ENCODE data around the gene CHSY1.
"Not testable (repeated sequence)": the region's sequence is repeated elsewhere in the genome, so short reads cannot be mapped to it uniquely, and the experiment has no call there.

CHSY1 gene

DNA sequence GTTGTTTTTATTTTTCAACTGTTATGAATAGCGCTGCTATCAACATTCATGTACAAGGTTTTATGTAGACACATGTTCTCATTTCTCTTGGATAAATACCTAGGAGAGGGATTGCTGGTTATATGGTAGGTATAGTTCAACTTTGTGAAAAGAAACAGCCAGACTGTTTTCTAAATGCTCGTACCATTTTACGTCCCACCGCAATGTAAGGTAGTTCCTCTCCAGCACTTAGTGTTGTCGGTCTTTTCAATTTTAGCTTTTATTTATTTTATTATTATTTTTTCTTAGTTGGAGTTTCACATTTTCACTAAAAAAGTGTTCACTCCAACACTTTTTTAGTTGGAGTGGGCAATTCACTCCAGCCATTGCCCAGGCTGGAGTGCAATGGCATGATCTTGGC lies 117.1 kb downstream of the CHSY1 start:
- DNase-seq (ENCODE audit: low read depth in 2 of 2): no peak

DNA sequence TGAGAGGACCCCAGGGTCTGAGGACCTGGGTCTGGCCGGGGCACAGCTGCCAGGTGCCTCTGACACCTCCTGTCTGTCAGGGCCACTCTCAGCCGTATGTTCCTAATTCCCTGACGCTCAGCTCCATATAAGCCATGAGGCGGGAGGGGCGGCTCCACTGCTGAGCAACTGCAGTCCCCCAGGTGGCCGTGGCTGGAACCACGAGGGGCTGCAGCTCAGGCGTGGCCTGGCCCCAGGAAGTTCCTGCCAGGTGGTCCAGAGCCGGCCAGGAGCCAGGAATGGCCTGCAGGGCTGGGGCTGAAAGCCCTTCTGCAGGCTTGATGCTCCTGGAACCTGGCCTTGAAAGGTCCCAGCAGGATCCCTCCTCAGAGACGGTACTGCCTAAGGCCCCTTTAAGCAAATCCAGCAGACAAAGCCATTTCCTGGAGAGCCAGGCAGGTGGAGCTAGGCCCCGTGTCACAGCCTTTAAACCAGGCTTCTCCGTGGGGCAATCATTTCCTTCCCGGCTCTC lies 118.0 kb downstream of the CHSY1 start:
- DNase-seq (ENCODE audit: low read depth in 2 of 2): no peak

DNA sequence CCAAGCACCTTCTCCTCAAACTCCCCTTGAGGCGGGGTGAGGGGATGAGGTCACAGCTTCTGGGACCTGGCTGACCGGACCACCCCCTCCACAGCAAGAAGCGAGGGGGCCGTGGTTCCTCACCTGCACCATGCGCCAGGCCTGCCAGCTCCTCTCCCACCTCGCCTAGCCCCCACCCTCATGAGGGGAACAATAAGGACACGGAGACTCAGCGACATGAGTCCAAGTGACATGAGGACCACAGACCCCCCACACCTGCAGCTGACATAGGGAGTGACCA lies 118.7 kb downstream of the CHSY1 start:
- DNase-seq (ENCODE audit: low read depth in 2 of 2): no peak

DNA sequence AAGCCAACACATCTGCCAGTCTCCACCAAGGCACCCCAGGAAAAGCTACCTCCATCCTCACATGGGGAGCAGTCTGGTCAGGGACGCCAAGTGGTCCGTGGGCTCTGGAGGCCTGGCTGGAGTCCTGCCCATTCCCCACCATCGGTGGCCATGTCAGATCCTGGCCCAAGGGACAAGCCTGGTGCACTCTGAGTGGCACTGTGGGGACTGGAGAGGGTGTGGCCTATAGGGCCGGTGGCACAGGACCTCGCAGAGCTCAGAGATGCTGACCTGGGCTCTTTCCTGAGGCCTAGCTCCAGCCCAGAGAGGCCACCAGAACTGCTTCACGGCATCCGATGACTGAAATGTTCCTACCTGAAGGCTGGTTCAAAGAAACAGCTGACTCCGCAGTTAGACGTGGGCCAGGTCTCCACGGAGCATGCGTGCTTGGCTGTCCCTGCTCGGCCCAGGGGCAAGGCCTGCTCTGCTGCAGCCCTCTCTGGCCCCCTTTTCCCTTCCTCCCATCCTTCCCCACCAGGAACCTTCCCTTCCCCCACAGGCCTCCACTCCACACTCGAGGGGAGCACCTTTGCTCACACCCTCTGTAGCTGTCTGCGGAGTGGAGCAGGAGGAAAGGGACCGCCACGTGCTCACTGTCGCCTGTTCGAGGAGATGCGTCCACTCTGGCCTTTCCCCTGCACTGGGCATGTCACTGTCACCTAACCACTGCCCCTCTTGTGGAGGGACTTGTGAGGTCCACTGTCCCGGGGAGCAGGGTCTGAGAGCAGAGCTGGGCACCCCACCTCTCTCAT lies 119.3 kb downstream of the CHSY1 start:
- DNase-seq (ENCODE audit: low read depth in 2 of 2): no peak

DNA sequence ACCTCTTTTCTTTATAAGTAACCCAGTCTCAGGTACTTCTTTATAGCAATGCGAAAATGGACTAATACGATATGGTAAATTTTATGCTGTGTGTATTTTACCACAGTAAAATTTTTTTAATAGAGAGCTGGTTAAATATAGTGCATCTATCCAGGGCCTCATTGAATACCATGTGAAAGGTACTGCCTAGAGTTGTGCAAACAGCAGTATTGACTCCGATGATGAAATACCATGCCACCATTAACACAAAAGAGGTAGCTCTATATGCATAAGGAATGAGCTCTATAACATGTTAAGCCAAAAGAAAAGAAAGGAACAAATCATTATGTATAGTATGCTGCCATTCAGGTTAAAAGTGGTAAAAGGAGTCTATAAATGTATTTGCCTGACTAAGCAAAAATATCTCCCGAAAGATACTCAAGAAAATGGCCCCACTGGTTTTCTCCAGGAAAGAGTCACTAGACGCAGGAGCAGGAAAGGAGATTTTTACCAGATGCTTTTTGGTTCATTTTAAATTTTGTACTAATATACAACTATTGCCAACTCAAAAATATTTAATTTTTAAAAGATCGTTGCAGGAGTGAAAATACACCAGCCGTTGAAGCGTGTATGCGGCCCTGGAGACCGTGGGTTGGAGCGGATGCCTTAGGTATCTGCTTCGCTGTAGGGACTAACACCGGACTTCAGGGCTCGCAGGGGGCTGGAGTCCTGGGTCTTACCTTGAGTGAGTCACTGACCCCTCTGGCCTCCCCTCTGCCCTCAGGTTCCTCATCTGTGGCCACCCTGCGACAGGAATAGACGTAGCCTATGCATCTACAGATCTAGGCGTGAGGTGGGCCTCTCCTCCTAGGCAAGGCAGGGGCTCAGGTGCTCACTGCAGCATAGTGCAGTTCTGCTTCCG lies 120.1 kb downstream of the CHSY1 start:
- DNase-seq (ENCODE audit: low read depth in 2 of 2): no peak

GRCh38 chr15:101129851-101130380 lies 121.9 kb downstream of the CHSY1 start:
- DNase-seq (ENCODE audit: low read depth in 2 of 2): no peak

DNA sequence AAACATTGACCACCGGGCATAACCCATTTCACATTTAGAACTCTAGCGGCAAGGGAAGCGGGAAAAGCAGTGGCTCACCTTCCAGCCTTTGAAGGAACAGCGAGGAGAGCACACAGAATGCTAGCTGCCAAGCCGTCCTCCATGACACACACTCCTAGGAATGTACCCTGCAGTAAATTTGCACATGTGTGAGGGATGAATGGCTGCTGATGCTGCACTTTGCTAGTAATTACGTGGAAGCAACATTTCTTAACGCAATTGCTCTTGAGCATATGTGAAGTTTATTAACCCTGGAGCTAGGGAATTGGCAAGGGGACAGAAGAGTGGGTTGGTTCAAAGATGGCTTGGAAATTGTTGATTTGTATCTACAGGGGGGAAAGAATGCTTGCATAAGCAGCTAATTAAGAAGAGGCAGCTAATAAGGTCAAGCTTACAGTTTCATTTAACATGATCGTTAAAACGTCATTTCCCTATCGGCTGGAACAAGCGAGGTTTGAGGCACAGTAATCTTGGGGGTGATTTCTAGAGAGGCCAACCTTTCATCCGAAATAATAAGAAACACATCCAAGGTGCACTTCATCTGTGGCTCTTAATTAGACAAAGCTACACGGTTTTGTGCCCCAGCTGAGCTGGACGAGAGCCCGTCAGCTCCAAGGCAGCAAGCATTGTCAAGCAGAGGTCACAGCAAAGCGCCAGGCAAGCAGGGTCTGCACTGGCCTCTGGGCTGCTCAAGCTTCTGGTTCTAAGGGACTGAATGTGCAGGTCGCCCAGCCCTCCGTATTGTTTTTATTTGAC lies 123.4 kb downstream of the CHSY1 start:
- DNase-seq (ENCODE audit: low read depth in 2 of 2): peak; percentile 96

GRCh38 chr15:101127506-101128076 lies 124.3 kb downstream of the CHSY1 start:
- DNase-seq (ENCODE audit: low read depth in 2 of 2): peak; percentile 80 to 82

DNA sequence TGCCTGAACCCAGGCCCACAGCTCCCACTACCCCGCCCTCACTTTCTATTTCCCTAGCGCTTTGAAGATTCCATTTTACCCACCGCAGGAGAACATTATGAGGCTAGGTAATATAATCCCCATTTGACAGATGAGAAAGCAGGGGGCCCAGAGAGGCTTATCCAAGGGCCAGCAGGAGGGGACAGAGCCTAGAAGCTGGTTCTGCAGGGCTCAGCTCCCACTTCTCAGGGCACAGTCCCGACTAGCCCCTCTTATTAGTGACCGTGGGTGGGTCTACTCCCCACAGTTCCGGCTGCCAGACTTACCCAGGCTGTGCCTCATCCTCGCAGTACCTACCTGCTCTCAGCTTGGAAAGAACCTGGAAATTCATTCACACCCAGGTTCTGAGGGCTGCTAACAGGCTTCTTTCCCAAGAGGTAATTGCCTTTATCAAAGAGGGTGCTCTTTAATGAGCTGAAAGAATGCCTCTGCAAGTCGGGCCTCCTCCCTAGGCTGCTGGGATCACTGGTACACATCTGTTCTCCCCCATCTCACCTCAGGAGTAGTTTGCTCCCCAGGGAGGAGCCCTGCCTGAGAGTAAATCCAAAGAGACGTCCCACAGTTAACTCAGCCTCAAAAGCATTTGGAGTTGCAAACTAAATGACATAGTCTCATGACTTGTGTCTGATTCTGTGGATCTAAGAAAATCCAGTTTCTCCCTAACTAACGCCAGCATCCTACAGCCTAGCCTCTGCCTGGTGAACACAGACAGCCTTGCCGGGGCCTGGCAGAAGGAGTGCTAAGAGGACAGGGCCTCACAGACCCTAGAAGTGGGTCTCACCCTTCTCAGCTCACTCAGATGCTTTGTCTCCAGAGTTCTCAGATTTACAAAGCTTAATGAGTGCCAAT lies 125.0 kb downstream of the CHSY1 start:
- no peak for DNase-seq (ENCODE audit: low read depth in 2 of 2)

GRCh38 chr15:101125881-101126428 lies 125.9 kb downstream of the CHSY1 start:
- DNase-seq (ENCODE audit: low read depth in 2 of 2): not testable (repeated sequence)

All from fibroblast of skin of left quadriceps (primary cell).